Measurements from ENCODE around the gene MARCHF5. TPM values are rescaled to one million over a fixed set of nuclear protein-coding genes. Genes with fewer than 3 reads are reported as not detected.

MARCHF5 gene
- total RNA-seq, 1 experiment from 2014 or later, result 17.6 TPM

GRCh38 chr10:92303096-92303495 lies 12.1 kb downstream of the MARCHF5 start:
- Mint-ChIP-seq H3K36me3 (ENCODE audit: insufficient read depth in 1 of 3, low read depth in 3 of 3) (peaks cover 10 to 17% (median 12%) of the 10 kb centered on the region in 3 experiments), H3K9me3 (no peaks in the 10 kb centered on the region; a peak in 1 of 5 replicates), H3K4me1 (peaks cover 40 to 46% of the 10 kb centered on the region in 2 experiments), H3K27me3 (ENCODE audit: low read depth) (no peaks in the 10 kb centered on the region), H3K27ac (peak overlapping the region; percentile 0 to 82 (median 4); a peak in 3 of 7 replicates), H3K4me3 (no peak overlapping the region)
- Histone ChIP-seq H3K23ac (ENCODE audit: insufficient read length, low read depth, low read length) (no peak overlapping the region), H3K23me2 (ENCODE audit: insufficient read length, low read depth, low read length, poor library complexity, severe bottlenecking) (no peaks in the 10 kb centered on the region), H3K4me1 (ENCODE audit: insufficient read depth, low read length) (peaks cover 13% of the 10 kb centered on the region), H4K5ac (ENCODE audit: insufficient read length, low read depth, low read length) (no peak overlapping the region), H2BK15ac (ENCODE audit: low read depth, low read length) (no peak overlapping the region), H2BK5ac (ENCODE audit: insufficient read length, low read length) (no peak overlapping the region), H2BK120ac (ENCODE audit: low read depth, low read length, poor library complexity, severe bottlenecking) (no peak overlapping the region), H3K18ac (ENCODE audit: insufficient read length, low read depth, low read length) (no peak overlapping the region), H3K9me3 (ENCODE audit: control insufficient read depth, low read depth, low read length) (no peaks in the 10 kb centered on the region), H2AFZ (ENCODE audit: low read length) (no peak overlapping the region), H2BK12ac (ENCODE audit: insufficient read length, low read depth, low read length) (no peak overlapping the region), H3K79me2 (ENCODE audit: insufficient read depth, low read length) (peaks cover 11% of the 10 kb centered on the region; the same call in 1 of the 2 replicates), H4K8ac (replicated peaks; ENCODE audit: insufficient read length, low read depth, low read length) (no peak overlapping the region), H2AK5ac (ENCODE audit: insufficient read length, low read length) (no peak overlapping the region), H3K27me3 (ENCODE audit: insufficient read depth, low read length) (no peaks in the 10 kb centered on the region), H3K9ac (ENCODE audit: extremely low read depth, insufficient read length, low read length) (no peak overlapping the region), H4K20me1 (ENCODE audit: control insufficient read depth, insufficient read depth, insufficient read length) (no peaks in the 10 kb centered on the region), H4K91ac (ENCODE audit: insufficient read length, low read depth, low read length) (no peak overlapping the region), H3K4me2 (ENCODE audit: insufficient read depth, insufficient read length, low read length) (no peak overlapping the region), H3K4ac (ENCODE audit: low read depth, low read length) (no peak overlapping the region), H3K56ac (ENCODE audit: insufficient read length, low read depth, low read length) (no peak overlapping the region), H3T11ph (ENCODE audit: low read length) (no peak overlapping the region), H3K79me1 (ENCODE audit: insufficient read depth, low read depth, low read length, poor library complexity, severe bottlenecking) (no peaks in the 10 kb centered on the region), H3K14ac (ENCODE audit: insufficient read depth, low read length) (no peak overlapping the region), H3K27ac (ENCODE audit: insufficient read length, low read depth, low read length) (no peak overlapping the region), H2BK20ac (ENCODE audit: low read depth, low read length, poor library complexity, severe bottlenecking) (no peak overlapping the region)
- DNase-seq, result no peak
- TF ChIP-seq CTCF (conservative IDR thresholded peaks at IDR 0.05), result no peak

Data from H9 (cell line).